Fibroblast of lung (primary cell): ENCODE results near the gene DOK5.

Experiments used
- EZH2 ChIP-seq: IDR thresholded peaks from 2 replicates; pipeline ENCODE4 v1.5.1; 2012; ENCODE audit warnings: low read length, control low read depth, mild to moderate bottlenecking; ENCODE audit errors: missing control alignments
- TF ChIP-seq, protein P1 (sequence below), 2 donors: IDR thresholded peaks in 1 of 2; conservative IDR thresholded peaks in 1 of 2; 1 replicate in 1 of 2; 2 replicates in 1 of 2; pipeline ENCODE4 v1.5.1; 2011 to 2012; ENCODE audit warnings: low read length in 2 of 2, control low read depth in 1 of 2, inconsistent platforms in 1 of 2, low read depth in 1 of 2, mild to moderate bottlenecking in 1 of 2

DNA sequence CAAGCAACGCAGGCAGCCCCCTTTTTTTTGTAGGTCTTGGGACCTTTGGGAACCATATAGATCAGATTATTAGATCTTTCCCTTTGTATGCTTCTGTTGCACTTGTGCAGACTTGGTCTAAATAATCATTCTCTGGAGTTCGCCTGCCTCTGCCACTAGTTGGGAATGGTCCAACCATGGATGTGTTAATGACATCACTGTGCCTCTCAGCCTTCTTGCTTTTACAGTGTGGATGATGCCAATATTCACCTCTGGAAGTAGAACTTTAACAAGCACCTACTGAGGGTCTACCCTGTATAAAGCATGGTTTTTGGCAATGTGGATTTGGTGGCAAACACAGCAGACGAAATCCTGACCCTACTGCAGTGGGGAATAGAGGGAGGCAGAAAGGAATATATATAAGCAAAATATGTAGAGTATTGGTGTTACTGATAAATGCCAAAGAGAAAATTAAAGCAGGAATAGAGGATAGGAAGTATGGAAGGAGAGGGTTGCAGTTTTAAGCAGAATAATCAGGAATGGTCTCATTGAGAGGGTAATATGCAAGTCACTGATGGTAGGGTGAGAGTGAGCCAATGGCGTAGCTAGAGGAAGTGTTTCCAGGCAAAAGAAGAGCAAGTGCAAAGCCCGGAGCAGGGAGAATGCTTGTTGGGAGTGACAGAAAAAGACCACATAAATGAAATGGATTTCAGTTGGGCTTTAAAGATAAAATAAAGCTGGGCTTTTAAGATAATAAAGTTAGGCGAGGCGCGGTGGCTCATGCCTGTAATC lies 97.5 kb downstream of the DOK5 start:
- TF ChIP-seq, protein P1, sequence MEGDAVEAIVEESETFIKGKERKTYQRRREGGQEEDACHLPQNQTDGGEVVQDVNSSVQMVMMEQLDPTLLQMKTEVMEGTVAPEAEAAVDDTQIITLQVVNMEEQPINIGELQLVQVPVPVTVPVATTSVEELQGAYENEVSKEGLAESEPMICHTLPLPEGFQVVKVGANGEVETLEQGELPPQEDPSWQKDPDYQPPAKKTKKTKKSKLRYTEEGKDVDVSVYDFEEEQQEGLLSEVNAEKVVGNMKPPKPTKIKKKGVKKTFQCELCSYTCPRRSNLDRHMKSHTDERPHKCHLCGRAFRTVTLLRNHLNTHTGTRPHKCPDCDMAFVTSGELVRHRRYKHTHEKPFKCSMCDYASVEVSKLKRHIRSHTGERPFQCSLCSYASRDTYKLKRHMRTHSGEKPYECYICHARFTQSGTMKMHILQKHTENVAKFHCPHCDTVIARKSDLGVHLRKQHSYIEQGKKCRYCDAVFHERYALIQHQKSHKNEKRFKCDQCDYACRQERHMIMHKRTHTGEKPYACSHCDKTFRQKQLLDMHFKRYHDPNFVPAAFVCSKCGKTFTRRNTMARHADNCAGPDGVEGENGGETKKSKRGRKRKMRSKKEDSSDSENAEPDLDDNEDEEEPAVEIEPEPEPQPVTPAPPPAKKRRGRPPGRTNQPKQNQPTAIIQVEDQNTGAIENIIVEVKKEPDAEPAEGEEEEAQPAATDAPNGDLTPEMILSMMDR (conservative IDR thresholded peaks at IDR 0.05 in 1 of 2, IDR thresholded peaks at IDR 0.05 in 1 of 2; ENCODE audit: low read depth in 1 of 2, low read length in 2 of 2), result no peak
- no peak for TF ChIP-seq EZH2
